ENCODE results near the gene MACC1.
"Not testable (repeated sequence)": the region's sequence is repeated elsewhere in the genome, so short reads cannot be mapped to it uniquely, and the experiment has no call there.

Gene MACC1

GRCh38 chr7:20133803-20134202 lies 83.4 kb downstream of the MACC1 start:
- DNase-seq (ENCODE audit: extremely low read depth in 1 of 2, low read depth in 1 of 2): no peak

GRCh38 chr7:20132585-20132984 lies 84.6 kb downstream of the MACC1 start:
- no peak for DNase-seq (ENCODE audit: extremely low read depth in 1 of 2, low read depth in 1 of 2)

- DNase-seq (ENCODE audit: extremely low read depth in 1 of 2, low read depth in 1 of 2): no peak
Measured at GRCh38 chr7:20131776-20132175, 85.4 kb downstream of the MACC1 start.

GRCh38 chr7:20129920-20130319 lies 87.3 kb downstream of the MACC1 start:
- DNase-seq (ENCODE audit: extremely low read depth in 1 of 2, low read depth in 1 of 2): no peak

GRCh38 chr7:20128001-20128400 lies 89.2 kb downstream of the MACC1 start:
- no peak for DNase-seq (ENCODE audit: extremely low read depth in 1 of 2, low read depth in 1 of 2)

- not testable (repeated sequence) for DNase-seq (ENCODE audit: extremely low read depth in 1 of 2, low read depth in 1 of 2)
Measured at GRCh38 chr7:20126060-20126459, 91.1 kb downstream of the MACC1 start.

- DNase-seq (ENCODE audit: extremely low read depth in 1 of 2, low read depth in 1 of 2): not testable (repeated sequence)
Measured at GRCh38 chr7:20124087-20124486, 93.1 kb downstream of the MACC1 start.

- DNase-seq (ENCODE audit: extremely low read depth in 1 of 2, low read depth in 1 of 2): not testable (repeated sequence)
Measured at GRCh38 chr7:20122653-20123316, 94.4 kb downstream of the MACC1 start.

- DNase-seq (ENCODE audit: extremely low read depth in 1 of 2, low read depth in 1 of 2): no peak
Measured at GRCh38 chr7:20122073-20122472, 95.1 kb downstream of the MACC1 start.

GRCh38 chr7:20121404-20121803 lies 95.8 kb downstream of the MACC1 start:
- no peak for DNase-seq (ENCODE audit: extremely low read depth in 1 of 2, low read depth in 1 of 2)

GRCh38 chr7:20120611-20121168 lies 96.5 kb downstream of the MACC1 start:
- DNase-seq (ENCODE audit: extremely low read depth in 1 of 2, low read depth in 1 of 2): not testable (repeated sequence)

GRCh38 chr7:20116869-20117268 lies 100.3 kb downstream of the MACC1 start:
- no peak for DNase-seq (ENCODE audit: extremely low read depth in 1 of 2, low read depth in 1 of 2)

GRCh38 chr7:20114468-20114867 lies 102.7 kb downstream of the MACC1 start:
- no peak for DNase-seq (ENCODE audit: extremely low read depth in 1 of 2, low read depth in 1 of 2)

GRCh38 chr7:20113427-20114027 lies 103.7 kb downstream of the MACC1 start:
- no peak for DNase-seq (ENCODE audit: extremely low read depth in 1 of 2, low read depth in 1 of 2)

GRCh38 chr7:20112696-20113095 lies 104.5 kb downstream of the MACC1 start:
- no peak for DNase-seq (ENCODE audit: extremely low read depth in 1 of 2, low read depth in 1 of 2)

- DNase-seq (ENCODE audit: extremely low read depth in 1 of 2, low read depth in 1 of 2): no peak
Measured at GRCh38 chr7:20111821-20112542, 105.2 kb downstream of the MACC1 start.

GRCh38 chr7:20107582-20107981 lies 109.6 kb downstream of the MACC1 start:
- DNase-seq (ENCODE audit: extremely low read depth in 1 of 2, low read depth in 1 of 2): no peak

- no peak for DNase-seq (ENCODE audit: extremely low read depth in 1 of 2, low read depth in 1 of 2)
Measured at GRCh38 chr7:20104696-20105095, 112.5 kb downstream of the MACC1 start.

GRCh38 chr7:20102982-20103381 lies 114.2 kb downstream of the MACC1 start:
- DNase-seq (ENCODE audit: extremely low read depth in 1 of 2, low read depth in 1 of 2): no peak

GRCh38 chr7:20095862-20096261 lies 121.3 kb downstream of the MACC1 start:
- DNase-seq (ENCODE audit: extremely low read depth in 1 of 2, low read depth in 1 of 2): no peak

GRCh38 chr7:20095436-20095835 lies 121.7 kb downstream of the MACC1 start:
- no peak for DNase-seq (ENCODE audit: extremely low read depth in 1 of 2, low read depth in 1 of 2)

- DNase-seq (ENCODE audit: extremely low read depth in 1 of 2, low read depth in 1 of 2): no peak
Measured at GRCh38 chr7:20089431-20089830, 127.8 kb downstream of the MACC1 start.

Data from activated CD8-positive, alpha-beta memory T cell treated with anti-CD3 and anti-CD28 coated beads for 1 hour (primary cell).